ENCODE measurements around the gene ITGA1.
"Not testable (repeated sequence)": the region's sequence is repeated elsewhere in the genome, so short reads cannot be mapped to it uniquely, and the experiment has no call there.

The ITGA1 gene

DNA sequence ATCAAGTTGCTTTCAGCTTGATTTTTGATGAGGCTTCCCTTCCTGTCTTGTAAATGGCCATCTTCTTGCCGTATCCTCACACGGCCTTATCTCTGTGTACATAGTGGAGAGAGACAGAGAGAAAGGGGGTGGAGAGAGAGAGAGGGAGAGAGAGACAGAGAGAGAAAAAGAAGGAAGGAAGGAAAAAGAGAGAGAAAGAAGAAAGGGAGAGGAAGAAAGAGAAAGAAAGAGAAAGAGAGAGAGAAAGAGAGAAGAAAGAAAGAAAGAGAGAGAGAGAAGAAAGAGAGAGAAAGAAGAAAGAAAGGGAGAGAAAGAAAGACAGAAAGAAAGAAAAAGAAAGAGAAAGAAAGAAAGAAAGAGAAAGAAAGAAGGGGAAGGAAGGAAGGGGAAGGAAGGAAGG, 46.6 kb downstream of the ITGA1 start:
- no peak for DNase-seq

- no peak for DNase-seq
Observed at GRCh38 chr5:52837068-52837467, 49.4 kb downstream of the ITGA1 start.

GRCh38 chr5:52837591-52838001, 49.9 kb downstream of the ITGA1 start:
- DNase-seq, result no peak

- DNase-seq, result no peak
Observed at GRCh38 chr5:52838326-52839015, 50.8 kb downstream of the ITGA1 start.

DNA sequence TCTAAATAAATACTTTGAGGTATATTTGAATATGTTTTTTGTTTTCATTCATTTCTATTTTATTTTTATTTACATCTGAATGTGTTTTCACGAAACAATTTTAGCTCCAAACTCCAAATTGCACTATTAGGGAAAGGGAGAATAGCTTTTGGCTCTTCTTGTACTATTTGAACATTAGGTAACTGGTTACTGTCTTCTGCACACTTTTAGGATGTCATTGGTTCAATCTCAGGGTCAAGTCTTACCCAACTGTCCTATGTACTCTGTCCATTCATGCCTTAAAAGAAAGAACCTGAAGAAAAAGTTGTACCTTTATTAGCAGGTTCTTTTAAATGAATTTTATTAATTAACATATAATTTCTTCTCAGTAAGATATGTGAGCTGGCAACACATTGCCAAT, 51.6 kb downstream of the ITGA1 start:
- DNase-seq, result no peak

- DNase-seq, result peak; percentile 47 to 72
Observed at GRCh38 chr5:52840277-52841050, 52.7 kb downstream of the ITGA1 start.

GRCh38 chr5:52841114-52841513, 53.4 kb downstream of the ITGA1 start:
- no peak for DNase-seq

DNA sequence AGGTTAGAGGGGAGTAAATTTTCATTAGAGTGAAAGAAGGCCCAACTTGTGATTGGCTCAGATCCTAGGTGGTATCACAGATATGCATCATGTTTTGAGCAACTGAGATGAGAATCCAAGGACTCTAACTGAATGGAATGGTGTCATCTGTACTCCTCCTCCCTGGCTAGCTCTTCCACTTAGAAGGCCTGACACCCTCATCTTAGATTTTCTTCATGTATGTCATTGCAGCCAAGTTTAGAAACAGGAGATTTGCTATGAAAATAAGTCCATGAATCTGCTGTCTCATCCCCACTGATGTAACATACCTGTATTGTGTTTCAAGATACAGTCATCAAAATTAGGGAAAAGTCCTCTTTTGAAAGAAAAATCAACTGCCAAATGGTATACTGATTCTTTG, 54.4 kb downstream of the ITGA1 start:
- no peak for DNase-seq

DNA sequence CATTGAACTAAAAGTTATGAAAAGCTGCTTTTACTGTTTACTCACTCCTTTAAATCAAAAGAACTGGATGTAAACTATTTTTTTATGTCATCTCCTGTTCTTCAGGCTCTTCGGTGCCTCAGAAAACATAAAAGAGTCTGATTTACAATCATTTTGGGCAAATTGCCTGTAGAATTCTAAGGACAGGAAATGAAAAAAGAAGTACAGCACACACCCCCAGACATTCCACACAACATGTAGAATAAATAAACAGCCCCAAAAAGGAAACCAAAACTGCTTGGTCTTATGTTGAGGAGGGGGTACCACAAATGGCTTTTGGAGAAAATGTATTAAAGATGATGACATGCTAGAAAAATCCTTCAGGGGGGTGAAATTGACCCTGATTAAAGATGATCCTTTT, 57.2 kb downstream of the ITGA1 start:
- no peak for DNase-seq

GRCh38 chr5:52846182-52846842, 58.6 kb downstream of the ITGA1 start:
- DNase-seq, result peak in 1 of 2 experiments; percentile 7

- not testable (repeated sequence) for DNase-seq
Observed at GRCh38 chr5:52848688-52849087, 61.0 kb downstream of the ITGA1 start.

- no peak for DNase-seq
Observed at GRCh38 chr5:52849544-52849943, 61.8 kb downstream of the ITGA1 start.

GRCh38 chr5:52853650-52854049, 65.9 kb downstream of the ITGA1 start:
- no peak for DNase-seq

GRCh38 chr5:52854301-52854700, 66.6 kb downstream of the ITGA1 start:
- DNase-seq, result no peak

- no peak for DNase-seq
Observed at GRCh38 chr5:52854949-52855348, 67.2 kb downstream of the ITGA1 start.

GRCh38 chr5:52856564-52856963, 68.8 kb downstream of the ITGA1 start:
- DNase-seq, result no peak

DNA sequence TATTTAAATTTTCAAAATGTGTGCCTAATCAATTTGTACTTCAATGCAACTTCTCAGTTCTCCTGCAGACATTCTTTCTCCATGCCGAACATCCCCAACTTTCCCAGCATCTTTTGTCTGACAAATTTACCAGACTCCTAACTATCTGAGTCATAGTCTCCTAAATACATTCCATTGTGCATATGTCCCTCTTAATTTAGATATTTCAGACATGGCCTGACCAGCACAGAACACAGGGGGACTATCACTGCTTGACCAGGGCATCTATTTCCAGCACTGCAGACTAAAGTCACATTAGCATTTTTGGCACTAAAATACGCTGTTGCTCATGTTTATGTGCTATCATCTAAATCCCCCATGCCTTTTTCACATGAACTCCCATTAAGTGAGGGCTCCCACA, 71.9 kb downstream of the ITGA1 start:
- no peak for DNase-seq

- DNase-seq, result no peak
Observed at GRCh38 chr5:52861368-52861767, 73.7 kb downstream of the ITGA1 start.

- no peak for DNase-seq
Observed at GRCh38 chr5:52863715-52864290, 76.1 kb downstream of the ITGA1 start.

- DNase-seq, result no peak
Observed at GRCh38 chr5:52864371-52864770, 76.7 kb downstream of the ITGA1 start.

- no peak for DNase-seq
Observed at GRCh38 chr5:52864884-52865283, 77.2 kb downstream of the ITGA1 start.

DNA sequence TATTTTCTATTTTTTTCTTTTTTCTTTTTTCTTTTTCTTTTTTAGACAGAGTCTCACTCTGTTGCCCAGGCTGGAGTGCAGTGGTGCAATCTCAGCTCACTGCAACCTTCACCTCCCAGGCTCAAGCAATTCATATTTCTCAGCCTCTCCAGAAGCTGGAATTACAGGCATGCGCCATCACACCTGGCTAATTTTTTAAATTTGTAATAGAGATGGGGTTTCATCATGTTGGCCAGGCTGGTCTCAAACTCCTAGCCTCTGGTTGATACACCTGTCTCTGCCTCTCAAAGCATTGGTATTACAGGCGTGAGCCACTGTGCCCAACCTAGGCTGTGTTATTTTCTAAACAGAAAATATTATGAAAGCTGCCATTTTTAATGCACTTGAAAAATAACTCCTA, 78.3 kb downstream of the ITGA1 start:
- DNase-seq, result not testable (repeated sequence)

- DNase-seq, result no peak
Observed at GRCh38 chr5:52867809-52868208, 80.1 kb downstream of the ITGA1 start.

DNA sequence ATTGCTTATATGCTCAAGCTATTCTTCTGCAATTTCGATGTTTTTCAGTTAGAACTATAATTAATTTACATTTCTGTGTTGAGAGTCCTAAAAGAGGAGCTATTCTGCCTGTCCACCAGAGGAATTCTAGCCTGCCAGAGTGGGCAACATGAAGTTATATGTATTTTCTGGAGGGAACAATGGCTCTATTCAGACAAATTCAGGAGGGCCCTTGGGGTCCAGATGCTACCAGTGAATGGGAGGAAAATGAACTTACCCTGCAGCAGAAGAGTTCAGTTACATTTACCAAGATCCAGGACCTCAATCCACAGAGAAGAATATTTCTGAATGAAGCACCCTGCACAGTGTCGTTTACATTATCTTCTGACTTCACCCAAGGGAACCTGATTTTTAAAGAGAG, 80.7 kb downstream of the ITGA1 start:
- DNase-seq, result no peak
